ENCODE results near the gene PECR. TPM values are rescaled to one million over a fixed set of nuclear protein-coding genes. Genes with fewer than 3 reads are reported as not detected.
A peak's percentile ranks its signal among the peaks of the same experiment; 100 is the strongest.

The PECR gene
- total and polyA plus RNA-seq, 9 of the 15 experiments (the other 6 are each of a cell fraction or from before 2014, with no cell fraction given), result 1.1 to 10.3 (median 8.2) TPM

DNA sequence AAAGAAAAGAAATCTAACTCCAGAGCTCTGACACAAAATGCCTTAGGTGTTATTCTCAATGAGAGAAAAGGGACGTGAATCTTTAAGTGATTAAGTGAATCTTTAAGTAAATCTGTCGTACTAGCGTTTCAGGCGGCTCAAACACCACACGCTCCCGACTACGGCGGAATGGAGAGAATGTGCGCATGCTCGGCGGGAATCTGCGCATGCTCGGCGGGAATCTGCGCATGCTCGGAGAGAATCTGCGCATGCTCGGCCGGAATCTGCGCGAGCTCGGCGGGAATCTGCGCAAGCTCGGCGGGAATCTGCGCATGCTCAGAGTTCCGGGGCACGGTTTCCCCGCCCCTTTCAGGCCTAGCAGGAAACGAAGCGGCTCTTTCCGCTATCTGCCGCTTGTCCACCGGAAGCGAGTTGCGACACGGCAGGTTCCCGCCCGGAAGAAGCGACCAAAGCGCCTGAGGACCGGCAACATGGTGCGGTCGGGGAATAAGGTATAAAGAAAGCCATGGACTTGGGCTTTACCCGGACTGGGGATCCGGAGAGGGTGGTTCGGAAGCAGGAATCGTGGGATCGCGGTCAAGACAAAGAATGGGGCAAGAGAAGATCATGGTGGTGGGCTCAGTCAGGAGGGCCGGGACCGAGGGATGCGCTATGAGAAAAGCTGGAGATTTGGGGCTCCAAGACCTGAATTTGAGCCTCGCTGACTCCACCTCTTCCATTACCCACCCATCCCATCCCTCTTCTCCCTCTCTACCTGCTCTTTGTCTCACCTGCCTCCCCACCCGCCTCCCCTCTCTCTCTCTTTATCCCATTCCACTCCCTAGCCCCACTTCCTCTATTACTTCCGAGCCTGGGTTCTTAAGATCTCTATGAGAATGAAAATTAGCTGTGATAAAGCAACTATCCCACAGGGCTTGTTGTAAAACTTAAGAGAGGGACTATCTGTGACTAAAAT is 27.6 kb upstream of the PECR start, which contains the start of gene XRCC5 (continued):
- TF ChIP-seq GTF2A2 (tag; IDR thresholded peaks at IDR 0.05) (no peak), CREM (IDR thresholded peaks at IDR 0.05; ENCODE audit: low read depth) (peak; percentile 49; the same call in 1 of the 2 replicates), FOXK2 (conservative IDR thresholded peaks at IDR 0.05 in 1 of 2, IDR thresholded peaks at IDR 0.05 in 1 of 2; ENCODE audit: low read depth in 2 of 2) (peak; percentile 40 to 74; a peak in 3 of 4 replicates), THRB (CRISPR knock-in tag; conservative IDR thresholded peaks at IDR 0.05) (no peak), FOXJ2 (tag; IDR thresholded peaks at IDR 0.05) (peak; percentile 54; the same call in 1 of the 2 replicates), PCBP1 (IDR thresholded peaks at IDR 0.05; ENCODE audit: low read depth, low read length, poor library complexity, severe bottlenecking) (no peak), CBFA2T2 (conservative IDR thresholded peaks at IDR 0.05) (no peak), CEBPG (CRISPR knock-in tag; IDR thresholded peaks at IDR 0.05) (peak; percentile 90), CEBPG (tag; conservative IDR thresholded peaks at IDR 0.05 in 1 of 2, IDR thresholded peaks at IDR 0.05 in 1 of 2) (peak; percentile 83 to 85), ZBTB2 (IDR thresholded peaks at IDR 0.05) (peak; percentile 99), ZBTB12 (CRISPR knock-in tag; IDR thresholded peaks at IDR 0.05) (no peak), IFI16 (CRISPR knock-in tag; IDR thresholded peaks at IDR 0.05) (no peak), CAMTA2 (CRISPR knock-in tag; conservative IDR thresholded peaks at IDR 0.05) (no peak), ZNF79 (CRISPR knock-in tag; IDR thresholded peaks at IDR 0.05; ENCODE audit: low read depth) (no peak), GATA2 (CRISPR knock-in tag; IDR thresholded peaks at IDR 0.05) (no peak), DIDO1 (tag; IDR thresholded peaks at IDR 0.05; ENCODE audit: low read depth) (no peak), PREB (CRISPR knock-in tag; IDR thresholded peaks at IDR 0.05) (no peak), HNRNPH1 (optimal IDR thresholded peaks at IDR 0.05; ENCODE audit: low read depth, low read length) (no peak)
- TF ChIP-seq, protein P1, sequence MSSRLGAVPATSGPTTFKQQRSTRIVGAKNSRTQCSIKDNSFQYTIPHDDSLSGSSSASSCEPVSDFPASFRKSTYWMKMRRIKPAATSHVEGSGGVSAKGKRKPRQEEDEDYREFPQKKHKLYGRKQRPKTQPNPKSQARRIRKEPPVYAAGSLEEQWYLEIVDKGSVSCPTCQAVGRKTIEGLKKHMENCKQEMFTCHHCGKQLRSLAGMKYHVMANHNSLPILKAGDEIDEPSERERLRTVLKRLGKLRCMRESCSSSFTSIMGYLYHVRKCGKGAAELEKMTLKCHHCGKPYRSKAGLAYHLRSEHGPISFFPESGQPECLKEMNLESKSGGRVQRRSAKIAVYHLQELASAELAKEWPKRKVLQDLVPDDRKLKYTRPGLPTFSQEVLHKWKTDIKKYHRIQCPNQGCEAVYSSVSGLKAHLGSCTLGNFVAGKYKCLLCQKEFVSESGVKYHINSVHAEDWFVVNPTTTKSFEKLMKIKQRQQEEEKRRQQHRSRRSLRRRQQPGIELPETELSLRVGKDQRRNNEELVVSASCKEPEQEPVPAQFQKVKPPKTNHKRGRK (tag; IDR thresholded peaks at IDR 0.05), result peak; percentile 37
- TF ChIP-seq, protein P2, sequence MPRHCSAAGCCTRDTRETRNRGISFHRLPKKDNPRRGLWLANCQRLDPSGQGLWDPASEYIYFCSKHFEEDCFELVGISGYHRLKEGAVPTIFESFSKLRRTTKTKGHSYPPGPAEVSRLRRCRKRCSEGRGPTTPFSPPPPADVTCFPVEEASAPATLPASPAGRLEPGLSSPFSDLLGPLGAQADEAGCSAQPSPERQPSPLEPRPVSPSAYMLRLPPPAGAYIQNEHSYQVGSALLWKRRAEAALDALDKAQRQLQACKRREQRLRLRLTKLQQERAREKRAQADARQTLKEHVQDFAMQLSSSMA (CRISPR knock-in tag; IDR thresholded peaks at IDR 0.05), result no peak
